ENCODE data around the gene GPR25.
"Not testable (repeated sequence)": the region's sequence is repeated elsewhere in the genome, so short reads cannot be mapped to it uniquely, and the experiment has no call there.

GPR25 gene

GRCh38 chr1:200906491-200906890, 33.7 kb downstream of the GPR25 start:
- DNase-seq (ENCODE audit: insufficient read length, low spot score) (no peak), FAIRE-seq (no peak)
- TF ChIP-seq SPI1 (IDR thresholded peaks at IDR 0.05; ENCODE audit: low read depth, low read length) (no peak), POLR2A (IDR thresholded peaks at IDR 0.05; ENCODE audit: low read depth, low read length) (no peak), PAX5 (IDR thresholded peaks at IDR 0.05; ENCODE audit: insufficient read depth, low read length, severe bottlenecking) (no peak), POU2F2 (IDR thresholded peaks at IDR 0.05; ENCODE audit: low read depth, low read length) (no peak), POLR2AphosphoS5 (IDR thresholded peaks at IDR 0.05; ENCODE audit: low read depth, low read length) (no peak), TAF1 (IDR thresholded peaks at IDR 0.05; ENCODE audit: low read depth, low read length) (no peak)

GRCh38 chr1:200907611-200908097, 34.9 kb downstream of the GPR25 start:
- DNase-seq (ENCODE audit: insufficient read length, low spot score) (peak; percentile 58), FAIRE-seq (peak; percentile 74)
- TF ChIP-seq POLR2A (IDR thresholded peaks at IDR 0.05; ENCODE audit: low read depth, low read length) (no peak), SPI1 (IDR thresholded peaks at IDR 0.05; ENCODE audit: low read depth, low read length) (peak; percentile 83)

DNA sequence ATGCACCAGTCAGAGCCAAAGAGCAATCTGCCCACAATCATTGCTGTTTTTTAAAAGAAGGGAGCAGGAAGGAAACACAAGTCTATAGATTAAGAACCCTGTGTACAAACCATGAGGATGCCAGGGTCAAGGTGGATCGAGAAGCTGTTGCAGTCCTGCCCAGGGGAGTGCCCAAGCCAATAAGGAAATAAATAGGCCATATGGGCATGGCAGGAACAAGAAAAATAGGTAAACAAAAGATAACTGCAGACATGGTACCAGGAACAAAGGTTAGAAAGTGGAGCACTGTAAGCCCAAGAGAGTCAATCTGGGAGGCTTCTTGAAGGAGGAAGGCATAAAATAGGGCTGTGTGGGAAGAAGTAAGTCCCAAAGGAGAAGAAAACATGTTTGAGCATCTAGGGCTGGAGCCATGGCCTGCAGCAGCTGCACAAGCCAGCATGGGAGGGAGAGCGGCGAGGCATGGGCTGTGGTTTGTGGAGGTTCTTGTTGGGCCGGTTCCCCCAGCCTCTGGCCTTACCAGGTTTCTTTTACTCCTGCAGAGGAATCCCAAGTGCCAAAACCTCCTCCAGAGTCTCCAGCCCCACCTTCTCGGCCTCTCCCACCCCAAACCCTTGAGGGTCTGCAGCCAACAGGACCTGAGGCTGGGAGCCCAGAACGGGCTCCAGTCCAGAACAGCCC, 35.5 kb downstream of the GPR25 start:
- DNase-seq (ENCODE audit: insufficient read length, low spot score): no peak
- no peak for FAIRE-seq
- TF ChIP-seq POLR2A (IDR thresholded peaks at IDR 0.05; ENCODE audit: low read depth, low read length) (no peak), POU2F2 (IDR thresholded peaks at IDR 0.05; ENCODE audit: low read depth, low read length) (no peak), SPI1 (IDR thresholded peaks at IDR 0.05; ENCODE audit: low read depth, low read length) (no peak), PAX5 (IDR thresholded peaks at IDR 0.05; ENCODE audit: insufficient read depth, low read length, severe bottlenecking) (no peak), POLR2AphosphoS5 (IDR thresholded peaks at IDR 0.05; ENCODE audit: low read depth, low read length) (no peak), TAF1 (IDR thresholded peaks at IDR 0.05; ENCODE audit: low read depth, low read length) (no peak)

DNA sequence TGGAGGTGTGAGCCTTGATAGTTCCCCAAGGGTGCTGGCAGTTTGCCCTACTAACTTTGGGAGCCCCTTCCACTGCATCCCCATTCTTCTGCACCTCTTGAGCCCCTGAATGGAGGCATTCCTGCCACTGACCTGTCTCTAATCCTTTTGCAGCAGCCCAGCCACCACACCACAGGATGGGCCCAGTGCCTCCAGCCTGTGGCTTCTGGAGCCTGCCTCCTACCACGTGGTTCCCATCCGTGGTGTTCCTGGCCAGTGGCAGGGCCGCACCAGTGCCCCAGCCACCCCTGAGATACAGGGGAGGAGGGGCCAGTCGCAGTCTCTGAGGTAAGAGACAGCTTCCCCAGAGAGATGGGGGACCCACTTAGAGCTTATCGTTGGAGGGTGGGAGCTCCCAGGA, 36.3 kb downstream of the GPR25 start:
- TF ChIP-seq TAF1 (IDR thresholded peaks at IDR 0.05; ENCODE audit: low read depth, low read length): no peak
- TF ChIP-seq SPI1 (IDR thresholded peaks at IDR 0.05; ENCODE audit: low read depth, low read length): no peak
- TF ChIP-seq PAX5 (IDR thresholded peaks at IDR 0.05; ENCODE audit: insufficient read depth, low read length, severe bottlenecking): no peak
- no peak for TF ChIP-seq POLR2AphosphoS5 (IDR thresholded peaks at IDR 0.05; ENCODE audit: low read depth, low read length)
- TF ChIP-seq POLR2A (IDR thresholded peaks at IDR 0.05; ENCODE audit: low read depth, low read length): no peak
- DNase-seq (ENCODE audit: insufficient read length, low spot score) (no peak), FAIRE-seq (no peak)

- FAIRE-seq: no peak
- TF ChIP-seq TAF1 (IDR thresholded peaks at IDR 0.05; ENCODE audit: low read depth, low read length): no peak
- no peak for TF ChIP-seq POU2F2 (IDR thresholded peaks at IDR 0.05; ENCODE audit: low read depth, low read length)
- no peak for TF ChIP-seq SPI1 (IDR thresholded peaks at IDR 0.05; ENCODE audit: low read depth, low read length)
- no peak for TF ChIP-seq POLR2A (IDR thresholded peaks at IDR 0.05; ENCODE audit: low read depth, low read length)
- TF ChIP-seq POLR2AphosphoS5 (IDR thresholded peaks at IDR 0.05; ENCODE audit: low read depth, low read length): no peak
- no peak for DNase-seq (ENCODE audit: insufficient read length, low spot score)
Measured at GRCh38 chr1:200909757-200910239, 37.0 kb downstream of the GPR25 start.

- DNase-seq (ENCODE audit: insufficient read length, low spot score) (no peak), FAIRE-seq (no peak)
Measured at GRCh38 chr1:200911361-200911760, 38.6 kb downstream of the GPR25 start.

DNA sequence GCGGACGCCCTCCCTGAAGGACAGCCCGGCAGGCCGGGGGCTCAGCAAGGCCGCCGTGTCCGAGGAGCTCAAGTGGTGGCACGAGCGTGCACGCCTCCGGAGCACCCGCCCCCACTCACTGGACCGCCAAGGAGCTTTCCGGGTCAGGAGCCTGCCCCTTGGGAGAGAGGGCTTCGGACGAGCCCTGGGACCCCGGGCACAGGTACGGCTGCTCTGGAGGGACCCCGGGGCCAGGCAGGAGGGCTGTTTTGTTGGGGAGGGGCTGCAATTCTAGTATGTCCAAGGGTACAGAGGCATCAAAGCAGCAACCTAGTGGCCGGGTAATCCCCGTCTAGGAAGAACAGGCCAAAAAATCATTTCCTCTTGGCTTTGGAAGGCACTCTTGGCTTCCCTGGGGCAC, 39.2 kb downstream of the GPR25 start:
- DNase-seq (ENCODE audit: insufficient read length, low spot score); FAIRE-seq: not testable (repeated sequence)

More at GRCh38 chr1:200911361-200911760, 38.6 kb downstream of the GPR25 start:
- TF ChIP-seq POU2F2 (IDR thresholded peaks at IDR 0.05; ENCODE audit: low read depth, low read length) (no peak), POLR2A (IDR thresholded peaks at IDR 0.05; ENCODE audit: low read depth, low read length) (no peak), PAX5 (IDR thresholded peaks at IDR 0.05; ENCODE audit: insufficient read depth, low read length, severe bottlenecking) (no peak), TAF1 (IDR thresholded peaks at IDR 0.05; ENCODE audit: low read depth, low read length) (no peak), POLR2AphosphoS5 (IDR thresholded peaks at IDR 0.05; ENCODE audit: low read depth, low read length) (no peak), SPI1 (IDR thresholded peaks at IDR 0.05; ENCODE audit: low read depth, low read length) (no peak)

- DNase-seq (ENCODE audit: insufficient read length, low spot score) (no peak), FAIRE-seq (no peak)
- TF ChIP-seq TAF1 (IDR thresholded peaks at IDR 0.05; ENCODE audit: low read depth, low read length) (no peak), POLR2A (IDR thresholded peaks at IDR 0.05; ENCODE audit: low read depth, low read length) (no peak), SPI1 (IDR thresholded peaks at IDR 0.05; ENCODE audit: low read depth, low read length) (no peak), PAX5 (IDR thresholded peaks at IDR 0.05; ENCODE audit: insufficient read depth, low read length, severe bottlenecking) (no peak), POU2F2 (IDR thresholded peaks at IDR 0.05; ENCODE audit: low read depth, low read length) (no peak), POLR2AphosphoS5 (IDR thresholded peaks at IDR 0.05; ENCODE audit: low read depth, low read length) (no peak)
Measured at GRCh38 chr1:200912737-200913407, 40.1 kb downstream of the GPR25 start.

DNA sequence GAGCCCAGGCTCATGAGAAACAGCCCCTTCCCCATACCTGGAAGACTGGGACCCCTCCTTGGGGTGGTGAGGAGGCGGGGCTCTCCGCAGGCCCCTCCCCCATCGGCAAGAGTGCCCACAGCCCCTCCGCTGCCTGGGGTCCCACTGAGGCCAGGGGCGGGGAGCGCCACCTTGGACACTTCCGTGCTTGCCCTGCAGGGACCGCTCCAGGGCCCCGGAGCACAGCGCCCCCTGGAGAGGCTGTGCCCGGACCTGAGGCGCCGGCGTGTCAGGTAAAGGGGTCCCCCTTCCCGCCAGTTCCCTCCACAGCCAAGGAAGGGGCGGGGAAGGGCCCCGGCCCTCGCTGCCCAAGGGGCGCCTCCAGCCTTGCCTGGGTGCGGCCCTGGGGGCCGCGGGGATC, 43.4 kb downstream of the GPR25 start:
- FAIRE-seq: no peak
- TF ChIP-seq TAF1 (IDR thresholded peaks at IDR 0.05; ENCODE audit: low read depth, low read length) (no peak), POLR2AphosphoS5 (IDR thresholded peaks at IDR 0.05; ENCODE audit: low read depth, low read length) (no peak), PAX5 (IDR thresholded peaks at IDR 0.05; ENCODE audit: insufficient read depth, low read length, severe bottlenecking) (no peak), POU2F2 (IDR thresholded peaks at IDR 0.05; ENCODE audit: low read depth, low read length) (no peak), POLR2A (IDR thresholded peaks at IDR 0.05; ENCODE audit: low read depth, low read length) (no peak)

GRCh38 chr1:200916681-200917080, 43.9 kb downstream of the GPR25 start:
- FAIRE-seq (no peak), DNase-seq (ENCODE audit: insufficient read length, low spot score) (no peak)
- TF ChIP-seq PAX5 (IDR thresholded peaks at IDR 0.05; ENCODE audit: insufficient read depth, low read length, severe bottlenecking) (no peak), SPI1 (IDR thresholded peaks at IDR 0.05; ENCODE audit: low read depth, low read length) (no peak), TAF1 (IDR thresholded peaks at IDR 0.05; ENCODE audit: low read depth, low read length) (no peak), POU2F2 (IDR thresholded peaks at IDR 0.05; ENCODE audit: low read depth, low read length) (no peak), POLR2A (IDR thresholded peaks at IDR 0.05; ENCODE audit: low read depth, low read length) (no peak)

More for the DNA sequence above, 43.4 kb downstream of the GPR25 start:
- no peak for DNase-seq (ENCODE audit: insufficient read length, low spot score)
